AG04449 (cell line): ENCODE data around the gene LINGO1.

Experiments used
- CTCF ChIA-PET: fragments of 350-600 bp; formaldehyde crosslinking; extraction: SDS; loops from one replicate; lab custom pipeline; 2021; ENCODE audit warnings: antibody characterized with exemption; lab: Yijun Ruan, JAX
- POLR2A ChIA-PET: fragments of 400-600, 350-600 bp; formaldehyde crosslinking; extraction: SDS; loops from one replicate; lab custom pipeline; 2020; ENCODE audit warnings: antibody characterized with exemption, inconsistent platforms; lab: Yijun Ruan, JAX
- DNase-seq: peaks from one replicate; pipeline ENCODE4 v3.0.0-alpha.2; 2010; ENCODE audit warnings: low read depth, low spot score
- H3K4me3 ChIP-seq: 2 replicates; pipeline ENCODE4 v1.5.1; 2011; ENCODE audit warnings: low read depth, mild to moderate bottlenecking, control low read depth, low read length
- TF ChIP-seq, protein P1 (sequence below): IDR thresholded peaks from one replicate; pipeline ENCODE4 v1.5.1; 2011; ENCODE audit warnings: mild to moderate bottlenecking, moderate library complexity, low read length, control low read depth, inconsistent platforms; ENCODE audit not compliant: insufficient read depth; ENCODE audit errors: missing control alignments

The LINGO1 gene

DNA sequence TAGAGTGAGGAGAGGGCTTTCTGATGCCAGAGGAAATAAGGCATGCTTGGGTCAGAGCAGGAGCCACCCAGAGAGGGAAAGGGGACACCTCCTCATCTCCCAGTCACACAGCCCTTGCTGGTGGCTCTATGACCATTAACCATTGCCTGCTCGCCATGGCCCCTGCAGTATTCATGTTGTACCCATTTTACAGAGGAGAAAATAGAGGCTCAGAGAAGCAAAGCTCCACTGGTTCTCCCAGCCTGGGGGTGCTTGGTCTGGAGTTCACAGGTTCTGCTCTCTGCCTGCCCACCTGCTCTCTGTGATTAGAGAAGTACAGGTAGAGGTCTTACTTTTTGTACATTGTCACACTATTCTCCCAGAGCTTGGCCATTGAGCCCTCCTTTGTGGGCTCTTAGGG, 56.2 kb downstream of the LINGO1 start:
- TF ChIP-seq, protein P1, sequence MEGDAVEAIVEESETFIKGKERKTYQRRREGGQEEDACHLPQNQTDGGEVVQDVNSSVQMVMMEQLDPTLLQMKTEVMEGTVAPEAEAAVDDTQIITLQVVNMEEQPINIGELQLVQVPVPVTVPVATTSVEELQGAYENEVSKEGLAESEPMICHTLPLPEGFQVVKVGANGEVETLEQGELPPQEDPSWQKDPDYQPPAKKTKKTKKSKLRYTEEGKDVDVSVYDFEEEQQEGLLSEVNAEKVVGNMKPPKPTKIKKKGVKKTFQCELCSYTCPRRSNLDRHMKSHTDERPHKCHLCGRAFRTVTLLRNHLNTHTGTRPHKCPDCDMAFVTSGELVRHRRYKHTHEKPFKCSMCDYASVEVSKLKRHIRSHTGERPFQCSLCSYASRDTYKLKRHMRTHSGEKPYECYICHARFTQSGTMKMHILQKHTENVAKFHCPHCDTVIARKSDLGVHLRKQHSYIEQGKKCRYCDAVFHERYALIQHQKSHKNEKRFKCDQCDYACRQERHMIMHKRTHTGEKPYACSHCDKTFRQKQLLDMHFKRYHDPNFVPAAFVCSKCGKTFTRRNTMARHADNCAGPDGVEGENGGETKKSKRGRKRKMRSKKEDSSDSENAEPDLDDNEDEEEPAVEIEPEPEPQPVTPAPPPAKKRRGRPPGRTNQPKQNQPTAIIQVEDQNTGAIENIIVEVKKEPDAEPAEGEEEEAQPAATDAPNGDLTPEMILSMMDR = no peak
- no peak overlapping the region for H3K4me3 ChIP-seq
- DNase-seq = no peak
- POLR2A ChIA-PET = no interaction called here
- CTCF ChIA-PET = interaction anchor here (0.9 kb wide), 1 partner anchor 9 kb away, joined by 3 read pairs; no protein-coding TSS in a partner anchor

DNA sequence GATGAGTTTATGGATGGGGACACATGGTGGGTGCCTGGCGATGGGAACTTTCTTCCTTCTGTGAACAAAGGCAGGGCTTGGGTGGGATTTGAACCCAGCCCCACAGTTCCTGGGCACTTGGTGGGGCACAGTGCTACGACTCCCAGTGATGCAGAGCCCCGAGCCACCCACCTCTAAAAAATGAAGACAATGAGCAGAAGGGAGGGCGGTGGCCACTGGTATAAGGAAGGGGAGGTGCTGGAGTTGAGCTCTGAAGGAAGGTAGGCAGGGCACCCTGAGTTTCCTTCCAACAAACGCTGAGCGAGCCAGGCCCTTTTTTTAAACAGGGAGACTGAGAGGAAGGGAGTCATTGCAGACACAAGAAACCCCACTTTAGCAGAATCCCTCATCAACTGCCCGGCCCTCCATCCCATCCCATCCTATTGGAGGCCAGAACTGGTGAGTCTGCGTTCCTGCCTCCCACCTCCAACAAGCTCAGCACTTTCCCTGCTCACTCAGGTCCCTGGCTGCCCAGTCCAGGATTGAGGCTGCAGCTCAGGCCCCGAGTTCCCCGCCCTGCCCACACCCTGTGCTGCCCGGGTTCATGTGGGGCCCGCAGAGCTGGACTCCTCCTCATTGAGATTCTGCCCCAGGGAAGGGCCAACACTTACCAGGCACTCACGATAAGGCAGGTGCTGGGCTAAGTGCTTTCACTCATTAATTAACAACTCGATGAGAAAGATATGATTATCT, 57.3 kb downstream of the LINGO1 start:
- no peak overlapping the region for H3K4me3 ChIP-seq
- no peak for DNase-seq
- CTCF ChIA-PET = interaction anchor here (0.7 to 1.6 kb wide), 3 partner anchors 9 to 58 kb away, joined by 3 to 4 read pairs (median 4); partner anchors contain the start of gene LINGO1
- TF ChIP-seq, protein P1 = no peak
- POLR2A ChIA-PET = no interaction called here

DNA sequence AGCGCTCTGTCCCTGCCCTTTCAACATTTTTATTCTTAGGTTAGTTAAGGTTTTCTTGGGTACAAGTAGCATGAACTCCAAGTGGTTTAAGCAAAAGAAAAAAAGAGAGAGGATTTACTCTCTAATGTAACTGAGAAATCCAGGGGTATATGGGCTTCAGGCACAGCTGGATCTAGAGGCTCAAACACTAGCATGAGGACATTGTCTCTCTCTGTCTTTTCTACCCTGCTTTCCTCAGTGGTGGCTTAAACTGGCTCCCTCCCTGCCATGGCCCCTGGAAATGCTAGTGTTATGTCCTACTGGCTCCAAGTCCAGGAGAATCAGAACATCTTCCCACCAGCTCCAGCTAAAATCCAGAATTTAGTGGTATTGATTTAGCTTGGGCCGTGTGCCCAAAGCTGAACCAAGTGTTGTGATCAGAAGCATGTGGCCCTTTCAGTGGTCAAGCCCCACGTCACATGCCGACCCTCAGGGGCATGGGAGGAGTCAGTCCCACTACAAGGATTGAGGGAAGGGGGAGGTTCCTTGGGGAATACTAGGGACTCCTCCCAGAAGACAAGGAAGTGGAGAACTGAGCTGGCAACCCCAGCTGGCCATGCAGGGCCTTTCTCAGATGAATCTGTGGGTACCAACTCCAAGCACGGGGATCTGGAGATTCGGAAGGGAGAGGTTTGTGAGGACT, 58.0 kb downstream of the LINGO1 start:
- CTCF ChIA-PET = interaction anchor here (1.2 to 1.6 kb wide), 2 partner anchors 9 to 32 kb away, joined by 4 read pairs; no protein-coding TSS in a partner anchor
- no peak overlapping the region for H3K4me3 ChIP-seq
- POLR2A ChIA-PET = no interaction called here
- TF ChIP-seq, protein P1 = no peak
- no peak for DNase-seq

DNA sequence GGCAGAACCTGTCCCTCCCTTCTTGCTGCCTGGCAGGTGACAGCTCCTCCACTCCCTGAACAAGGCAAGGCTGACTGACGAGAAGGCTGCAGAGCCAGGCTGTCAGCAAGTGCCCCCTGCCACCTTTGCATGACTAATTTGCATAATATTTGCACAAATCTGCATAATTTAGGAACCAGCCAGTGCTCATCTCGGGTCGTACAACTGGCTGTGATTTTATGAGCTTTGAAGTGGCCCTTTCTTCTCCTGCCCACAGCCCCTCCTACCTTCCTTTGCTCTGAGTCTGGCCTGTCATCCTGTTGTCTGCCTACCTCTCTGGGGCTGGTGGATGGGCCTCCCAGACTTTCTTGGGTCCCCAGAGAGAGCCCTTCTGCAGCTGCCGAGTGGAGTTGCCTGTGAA, 58.9 kb downstream of the LINGO1 start:
- DNase-seq = no peak
- H3K4me3 ChIP-seq = no peak overlapping the region
- TF ChIP-seq, protein P1 = no peak
- ChIA-PET CTCF (interaction anchor here (1.6 kb wide), 1 partner anchor 10 kb away, joined by 4 read pairs; no protein-coding TSS in a partner anchor), POLR2A (no interaction called here)

DNA sequence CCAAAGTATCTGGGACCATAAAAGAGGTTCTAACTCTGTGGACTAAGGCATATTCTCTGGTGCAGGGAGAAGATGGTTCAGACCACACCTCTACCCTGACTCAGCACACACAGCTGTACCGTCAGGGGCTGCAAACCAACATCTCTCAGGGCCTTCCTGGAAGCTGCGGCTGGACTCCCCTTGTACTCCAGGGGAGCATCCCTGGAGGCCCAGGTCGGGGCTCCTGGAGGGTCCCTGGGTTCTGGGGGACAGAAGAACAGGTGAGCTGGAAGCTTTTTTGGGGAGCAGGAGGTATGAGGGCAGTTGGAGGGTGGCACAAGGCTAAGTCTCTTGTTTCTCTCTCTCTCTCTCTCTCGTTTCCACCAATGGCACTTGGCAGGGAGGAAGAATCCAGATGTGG, 60.5 kb downstream of the LINGO1 start:
- no peak for DNase-seq
- TF ChIP-seq, protein P1 = no peak
- no peak overlapping the region for H3K4me3 ChIP-seq
- POLR2A ChIA-PET = no interaction called here
- CTCF ChIA-PET = no interaction called here

DNA sequence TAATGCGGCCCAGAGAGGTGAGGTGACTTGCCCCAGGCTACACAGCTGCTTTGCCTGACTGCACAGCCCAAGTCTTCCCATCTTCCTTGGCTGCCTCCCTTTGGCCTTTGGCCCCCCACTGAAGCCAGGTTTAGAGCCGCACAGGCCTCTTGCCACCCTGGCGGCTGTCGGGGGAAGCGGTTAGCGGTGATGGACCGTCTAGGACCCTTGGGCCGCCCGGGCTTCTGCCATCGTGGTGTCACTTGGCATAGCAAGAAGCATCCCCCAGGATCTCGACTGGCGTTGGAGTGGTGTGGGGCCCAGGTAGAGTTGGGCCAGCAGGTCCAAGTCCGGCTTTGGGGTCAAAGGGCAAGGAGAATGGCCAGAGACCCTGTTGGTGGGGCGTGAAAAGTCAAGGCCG, 61.0 kb downstream of the LINGO1 start:
- CTCF ChIA-PET = no interaction called here
- POLR2A ChIA-PET = no interaction called here
- DNase-seq = no peak
- no peak overlapping the region for H3K4me3 ChIP-seq
- TF ChIP-seq, protein P1 = no peak
